HG03457 (cell line): ENCODE measurements around the gene TACR1.
"Not testable (repeated sequence)": the region's sequence is repeated elsewhere in the genome, so short reads cannot be mapped to it uniquely, and the experiment has no call there.

Source experiments
- ATAC-seq: cut with Tn5 transposase; IDR thresholded peaks from one replicate; pipeline ENCODE4 v1.9.1; 2021; ENCODE audit warnings: moderate number of reproducible peaks; ENCODE audit not compliant: unreplicated experiment

Gene TACR1

GRCh38 chr2:75147884-75148283, 51.4 kb downstream of the TACR1 start:
- not testable (repeated sequence) for ATAC-seq

- no peak for ATAC-seq
These were observed 52.6 kb downstream of the TACR1 start for GRCh38 chr2:75146606-75147332.

DNA sequence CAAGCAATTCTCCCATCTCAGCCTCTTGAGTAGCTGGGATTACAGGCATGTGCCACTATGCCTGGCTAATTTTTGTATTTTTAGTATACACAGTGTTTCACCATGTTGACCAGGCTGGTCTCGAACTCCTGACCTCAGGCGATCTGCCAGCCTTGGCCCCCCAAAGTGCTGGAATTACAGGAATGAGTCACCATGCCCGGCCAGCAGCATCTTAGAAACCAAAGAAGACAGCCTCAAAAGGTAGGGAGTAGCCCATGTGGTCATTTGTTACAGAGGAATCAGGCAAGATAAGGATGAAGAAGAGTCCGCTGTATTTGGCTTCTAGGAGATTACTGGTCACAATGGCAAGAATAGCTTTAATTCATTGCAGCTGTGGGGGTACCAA, 53.1 kb downstream of the TACR1 start:
- not testable (repeated sequence) for ATAC-seq

DNA sequence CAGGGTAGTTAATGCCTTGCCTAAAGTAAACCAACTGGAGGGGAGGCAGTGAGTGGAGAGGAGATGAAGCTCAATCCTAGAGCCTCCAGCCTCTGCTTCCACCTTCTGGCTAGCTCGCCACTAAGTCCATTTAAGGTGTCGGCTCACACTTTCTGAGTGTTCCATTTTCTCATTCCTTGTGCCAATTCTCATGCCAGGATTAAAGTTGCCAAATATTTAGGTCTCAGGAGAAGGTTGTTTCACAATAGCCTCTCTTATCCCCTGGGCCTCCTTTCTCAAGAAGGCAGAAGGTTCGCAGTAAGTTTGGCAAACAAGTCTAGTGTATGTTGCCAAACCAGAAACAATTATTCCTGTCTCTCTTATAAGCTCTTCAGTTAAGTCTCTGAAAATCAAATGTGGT, 57.2 kb downstream of the TACR1 start:
- ATAC-seq, result no peak

DNA sequence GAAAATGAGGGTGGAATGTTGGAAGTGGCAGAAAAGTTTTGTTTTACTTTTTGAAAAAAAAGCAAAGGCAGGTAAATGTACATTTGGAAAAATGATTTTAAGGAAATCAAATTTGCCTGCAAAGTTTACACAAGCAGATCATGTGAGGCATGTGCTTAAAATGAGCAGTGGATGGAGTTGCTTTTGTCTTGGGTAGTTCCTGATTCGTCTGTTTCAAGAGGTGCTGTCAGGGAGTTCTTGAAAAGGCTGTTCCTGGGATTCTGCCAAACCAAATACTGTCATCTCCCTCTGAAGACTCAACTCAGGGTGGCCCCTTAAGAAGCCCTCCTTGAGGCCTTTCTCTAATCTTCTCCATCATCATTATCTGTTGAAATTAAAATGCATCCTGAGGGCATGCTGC, 59.0 kb downstream of the TACR1 start:
- no peak for ATAC-seq

DNA sequence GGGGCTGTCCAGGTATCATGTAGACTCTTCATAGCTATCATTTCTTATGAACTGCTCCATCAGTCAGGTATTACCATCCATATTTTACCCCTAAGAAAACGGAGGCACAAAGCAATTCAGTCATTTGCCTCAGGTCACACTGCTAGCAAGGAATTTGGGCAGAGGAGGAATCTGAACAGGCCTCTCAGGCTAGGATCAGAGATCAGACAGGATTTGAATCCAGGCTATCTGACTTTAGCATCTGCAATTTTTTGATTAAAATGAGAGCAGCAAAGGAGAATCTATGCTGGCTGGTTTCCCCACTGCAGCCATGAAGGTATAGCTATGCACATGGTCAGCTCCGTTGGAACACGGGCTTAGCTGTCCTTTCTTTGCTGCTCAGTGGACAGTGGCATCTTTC, 60.1 kb downstream of the TACR1 start:
- no peak for ATAC-seq

- ATAC-seq, result no peak
These were observed 60.8 kb downstream of the TACR1 start for GRCh38 chr2:75138528-75138927.

- no peak for ATAC-seq
These were observed 63.4 kb downstream of the TACR1 start for GRCh38 chr2:75135776-75136400.

DNA sequence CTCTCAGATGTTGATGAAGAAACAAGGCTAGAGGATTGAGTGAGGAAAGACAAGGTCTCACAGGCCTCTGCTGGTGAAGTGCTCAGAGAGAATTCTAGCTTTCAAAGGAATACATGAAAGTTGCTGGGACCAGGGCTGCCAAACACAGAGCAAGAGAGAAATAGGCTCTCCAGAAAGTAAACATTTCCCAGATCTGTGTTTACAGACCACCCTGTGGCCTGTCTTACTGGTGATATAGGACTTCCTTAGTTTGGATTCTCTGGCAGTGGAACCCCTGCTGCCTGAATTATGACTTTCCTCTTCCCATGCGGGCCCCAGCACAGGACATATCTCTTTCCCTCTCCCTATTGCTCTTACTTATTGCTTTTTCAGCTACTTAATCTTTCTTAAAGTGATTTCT, 64.5 kb downstream of the TACR1 start:
- ATAC-seq, result no peak

- no peak for ATAC-seq
These were observed 65.4 kb downstream of the TACR1 start for GRCh38 chr2:75133621-75134570.

- ATAC-seq, result no peak
These were observed 69.1 kb downstream of the TACR1 start for GRCh38 chr2:75130171-75130570.

DNA sequence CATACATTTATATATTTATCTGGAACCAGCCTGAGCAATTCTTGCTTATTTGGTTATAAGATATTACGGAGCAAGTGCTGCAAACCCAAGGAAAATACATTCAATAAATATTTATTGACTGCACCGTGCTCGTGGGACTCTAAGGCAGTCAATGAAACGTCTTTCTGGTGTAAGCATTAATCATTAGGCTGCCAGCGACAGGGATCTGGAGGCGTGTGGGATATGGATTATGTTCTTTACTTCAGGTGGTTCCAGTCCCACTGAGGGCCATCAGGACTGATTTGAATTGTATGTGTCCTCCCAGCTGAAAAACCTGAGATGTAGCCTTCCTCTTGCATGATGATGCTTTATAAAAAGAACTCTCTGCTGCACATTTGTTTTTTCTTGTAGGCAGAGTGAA, 75.4 kb downstream of the TACR1 start:
- ATAC-seq, result no peak

GRCh38 chr2:75113231-75113869, 86.0 kb downstream of the TACR1 start:
- no peak for ATAC-seq

DNA sequence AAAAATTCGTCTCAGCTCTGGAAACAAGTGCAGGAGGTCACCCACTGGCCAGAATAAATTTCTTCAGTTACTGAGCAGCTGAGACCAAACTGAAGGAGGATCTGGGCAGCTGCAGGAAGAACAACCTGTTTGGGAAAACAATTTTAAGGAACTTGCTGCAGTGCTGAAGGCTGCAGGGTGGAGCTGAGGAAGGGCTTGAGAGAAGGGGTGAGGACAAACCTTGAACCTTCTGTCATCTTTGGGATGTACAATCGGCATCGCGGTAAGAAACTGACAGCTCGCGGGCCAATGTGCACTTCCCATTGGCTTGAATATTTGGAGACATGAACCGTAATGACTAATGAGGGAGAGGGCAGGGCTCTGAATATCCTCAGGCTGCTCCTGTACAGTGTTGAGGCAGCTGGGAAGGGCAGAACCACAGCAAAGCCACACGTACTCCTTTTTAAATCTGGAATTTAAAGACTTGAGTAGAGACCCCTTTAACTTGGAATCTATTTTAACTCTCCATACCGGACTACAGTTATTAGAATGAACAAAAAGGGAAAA, 90.3 kb downstream of the TACR1 start:
- no peak for ATAC-seq

DNA sequence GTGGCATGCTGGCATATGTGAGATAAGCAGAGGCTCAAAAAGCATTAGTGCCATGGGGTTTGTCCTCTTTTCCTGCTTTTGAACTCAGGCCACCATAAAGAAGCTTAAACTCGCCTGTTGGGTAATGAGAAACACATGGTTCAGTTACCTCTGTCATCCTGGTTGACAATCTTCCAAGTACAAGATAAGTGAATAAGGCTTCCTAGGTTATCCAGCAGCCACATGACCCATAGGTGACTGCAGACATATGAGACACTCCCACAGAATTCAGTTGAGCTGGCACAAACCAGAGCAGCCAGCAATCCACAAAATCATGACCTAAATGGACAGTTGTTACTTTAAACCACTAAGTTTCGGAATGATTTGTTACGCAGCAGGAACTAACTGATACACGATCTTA, 97.3 kb downstream of the TACR1 start:
- ATAC-seq, result no peak

DNA sequence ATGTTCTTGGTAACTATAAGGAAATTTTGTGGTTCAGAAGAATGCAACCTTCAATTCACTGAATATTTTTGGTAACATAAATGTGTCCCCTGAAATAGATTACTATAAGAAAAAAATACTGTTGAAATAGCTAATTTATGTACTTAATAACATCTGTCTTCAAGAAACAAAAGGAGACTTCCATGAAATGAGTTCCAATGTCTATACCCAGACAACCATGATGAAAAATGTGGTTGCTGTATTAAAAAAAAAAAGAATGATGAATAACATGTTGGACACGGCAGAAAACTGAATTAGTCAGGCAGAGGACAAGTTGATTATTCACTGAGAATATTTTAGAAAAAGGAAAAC, 98.5 kb downstream of the TACR1 start:
- no peak for ATAC-seq

DNA sequence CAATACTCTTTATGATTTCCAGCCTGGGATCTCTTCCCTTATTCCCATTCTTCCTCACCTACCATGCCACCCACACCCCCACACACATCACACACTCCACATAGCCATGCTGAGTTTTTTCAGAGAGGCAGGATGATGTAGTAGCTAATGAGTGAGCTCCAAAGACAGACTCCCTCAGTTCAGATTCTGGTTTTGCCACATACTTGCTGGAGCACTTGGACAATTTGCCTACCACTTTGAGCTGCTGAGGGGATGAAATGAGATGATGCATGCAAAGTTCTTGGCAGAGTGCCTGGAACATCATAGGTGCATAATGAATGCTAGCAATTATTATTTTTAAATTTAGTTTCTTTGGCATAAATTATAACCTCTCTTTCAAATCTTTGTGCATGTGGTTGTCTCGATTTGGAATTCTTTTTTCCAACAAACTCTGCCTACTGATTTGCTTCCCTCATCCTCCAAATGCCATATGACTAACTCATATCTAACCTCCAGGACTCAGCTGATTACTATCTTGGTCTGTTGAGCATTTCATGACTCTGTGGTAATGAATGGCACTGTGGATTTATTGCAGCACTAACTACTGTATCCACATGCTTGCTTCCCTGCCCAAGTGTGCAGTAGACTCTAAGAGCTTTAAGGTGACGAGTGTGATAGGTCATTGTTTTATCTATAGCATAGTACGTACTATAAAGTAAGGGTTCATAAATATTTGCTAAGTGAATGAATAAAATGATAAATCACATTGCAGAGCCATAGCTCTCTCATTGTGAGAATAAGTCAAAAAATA, 99.1 kb downstream of the TACR1 start:
- no peak for ATAC-seq

DNA sequence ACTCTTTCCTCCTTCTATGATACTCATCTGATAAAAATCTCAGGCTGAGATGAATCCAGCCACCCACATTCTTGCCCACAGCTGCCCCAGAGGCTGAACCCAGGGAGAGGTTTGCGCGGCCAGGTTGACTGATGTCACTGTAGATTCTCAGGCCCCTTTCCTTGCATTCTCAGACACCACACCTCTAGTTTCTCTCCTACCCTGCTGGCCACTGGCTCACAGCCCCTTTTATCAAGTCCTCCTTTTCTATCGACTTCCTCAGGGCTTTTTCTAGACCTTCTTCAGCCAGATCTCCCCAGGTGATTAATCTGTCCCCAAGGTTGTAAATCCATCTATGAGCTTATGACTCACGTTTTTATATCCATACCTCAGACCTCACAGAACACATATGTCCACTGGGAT, 99.8 kb downstream of the TACR1 start:
- ATAC-seq, result no peak

DNA sequence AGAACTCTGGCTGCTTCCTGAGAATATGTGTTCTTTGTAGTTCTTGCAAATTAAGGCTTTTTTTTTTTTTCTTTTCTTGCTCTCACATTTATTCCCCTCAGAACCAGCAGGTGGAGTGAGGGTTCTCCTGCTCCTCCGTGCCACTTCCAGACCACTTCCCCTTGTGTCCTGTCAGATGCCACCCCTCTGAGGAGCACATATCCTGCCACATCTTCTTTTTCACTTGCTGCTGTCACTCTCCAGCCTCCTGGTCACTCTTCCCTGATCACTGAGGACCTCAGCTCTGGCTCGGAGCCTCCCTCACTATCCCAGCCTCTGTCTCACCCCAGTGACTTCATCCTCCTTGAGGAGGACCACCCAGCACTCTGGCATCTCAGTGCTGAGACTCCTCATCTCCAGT, 100.5 kb downstream of the TACR1 start:
- ATAC-seq, result no peak

GRCh38 chr2:75097831-75098230, 101.5 kb downstream of the TACR1 start:
- no peak for ATAC-seq
